GM23248 (cell line): ENCODE data around the gene SERBP1.
"Not testable (repeated sequence)": the region's sequence is repeated elsewhere in the genome, so short reads cannot be mapped to it uniquely, and the experiment has no call there.

ENCODE experiments used
- EZH2 ChIP-seq: fragments of 200-600 bp; sonication (generic); IDR thresholded peaks from 2 replicates; pipeline ENCODE4 v1.6.1; 2018; ENCODE audit warnings: antibody characterized with exemption, mild to moderate bottlenecking; ENCODE audit not compliant: insufficient read depth, poor library complexity, severe bottlenecking
- EZH2phosphoT487 ChIP-seq: fragments of 200-600 bp; sonication (generic); IDR thresholded peaks from 2 replicates; pipeline ENCODE4 v1.6.1; 2018; ENCODE audit warnings: antibody characterized with exemption, moderate library complexity, mild to moderate bottlenecking, low read depth; ENCODE audit not compliant: insufficient read depth

GRCh38 chr1:67417733-67418132 is 12.5 kb downstream of the SERBP1 start:
- not testable (repeated sequence) for TF ChIP-seq EZH2, EZH2phosphoT487
